Activated CD4-positive, alpha-beta T cell treated with anti-CD3 and anti-CD28 coated beads, Interleukin-2, amount 50 U/mL, for 16 hours (primary cell): ENCODE results near the gene OR5W2.
A peak's percentile ranks its signal among the peaks of the same experiment; 100 is the strongest.
"Not testable (repeated sequence)": the region's sequence is repeated elsewhere in the genome, so short reads cannot be mapped to it uniquely, and the experiment has no call there.

Source experiments
- DNase-seq: peaks from one replicate; pipeline ENCODE4 v3.0.0-alpha.2; 2020

OR5W2 gene

DNA sequence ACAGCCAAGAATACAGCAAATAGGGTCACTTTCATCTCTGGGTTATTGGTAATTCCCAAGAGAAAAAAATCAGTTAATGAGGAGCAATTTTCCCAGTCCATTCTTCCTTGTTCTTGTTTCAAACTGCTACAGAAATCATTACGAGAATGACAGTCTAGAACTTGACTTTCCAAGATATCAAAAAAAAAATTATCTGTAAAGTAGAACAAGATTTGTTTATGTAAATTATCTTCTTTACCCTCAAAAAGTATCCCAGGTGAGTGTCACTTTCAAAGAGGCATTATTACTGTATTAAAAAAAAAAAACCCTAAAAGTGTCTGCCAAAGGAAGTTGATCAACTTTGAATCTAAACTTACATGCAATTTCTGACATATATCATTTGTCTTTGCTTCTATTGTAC is at the start of gene OR5W2:
TSS of gene OR5W2 (minus strand) at position 101 of the 400 bp plus-strand sequence. CDS start at position 101, 0 bp downstream.
- DNase-seq: no peak

DNA sequence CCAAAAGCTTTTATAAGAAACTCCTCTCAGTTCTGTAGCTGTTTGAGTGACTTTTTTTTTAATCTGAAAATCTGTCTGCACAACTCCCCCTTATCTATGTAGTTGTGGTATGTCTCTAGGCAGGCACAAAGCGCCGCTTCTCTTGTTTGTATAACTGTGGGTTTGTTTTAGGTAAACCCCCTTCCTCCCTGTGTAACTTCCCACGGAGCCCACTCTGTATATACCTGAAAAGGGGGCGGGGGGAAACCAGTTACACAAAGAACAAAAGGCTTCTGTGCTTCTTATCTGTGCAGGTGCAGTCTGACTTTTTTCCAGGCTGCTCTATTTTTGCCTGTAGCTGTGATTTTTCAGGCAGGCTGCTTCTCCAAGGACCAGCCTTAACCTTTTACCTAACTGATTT is 42.1 kb upstream of the OR5W2 start:
- DNase-seq: no peak

DNA sequence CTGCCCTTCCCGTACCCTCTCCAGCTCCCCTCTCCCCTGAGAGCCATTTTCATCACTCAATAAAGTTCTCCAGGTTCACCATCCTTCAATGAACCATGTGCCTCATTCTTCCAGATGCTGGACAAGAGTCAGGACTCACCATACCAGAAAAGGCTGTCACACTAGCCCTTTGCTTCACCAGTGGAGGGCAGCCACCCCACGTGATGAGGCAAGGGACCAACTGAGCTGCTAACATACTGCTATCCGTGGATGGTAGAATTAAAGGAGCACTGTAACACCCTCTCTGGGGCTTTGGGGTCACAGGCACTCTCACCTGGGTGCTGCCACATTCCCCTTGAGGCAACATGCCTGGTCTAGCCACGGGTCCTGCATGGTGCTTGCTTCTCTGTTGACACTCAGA is 34.9 kb upstream of the OR5W2 start:
- DNase-seq: no peak

DNA sequence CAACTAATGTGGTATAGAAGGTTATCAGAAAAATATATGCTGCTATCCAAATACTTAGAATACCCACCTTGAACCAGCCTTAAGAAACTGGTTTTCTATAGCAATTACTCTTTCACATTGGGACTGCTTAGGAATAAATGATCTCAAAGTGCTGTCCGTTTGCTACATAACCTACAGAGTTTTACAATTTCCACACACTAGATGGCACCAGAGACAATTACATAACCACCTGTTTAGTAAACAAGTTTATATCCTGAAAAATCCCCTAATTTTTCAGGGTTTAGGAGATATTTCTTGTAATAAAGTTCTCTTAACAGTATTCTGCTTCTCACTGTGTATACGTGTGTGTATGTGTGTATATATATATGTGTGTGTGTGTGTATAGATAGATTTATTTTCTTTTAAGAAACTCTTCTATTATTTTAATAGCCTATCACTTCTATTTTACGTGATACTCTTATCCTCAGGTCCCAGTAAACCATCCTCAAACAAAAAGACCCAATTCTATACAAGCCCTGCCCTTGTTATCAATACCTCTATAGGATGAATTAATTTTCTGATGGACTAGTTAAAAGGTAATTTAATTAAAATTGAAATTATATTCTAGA is 28.5 kb upstream of the OR5W2 start:
- DNase-seq: peak; percentile 19

DNA sequence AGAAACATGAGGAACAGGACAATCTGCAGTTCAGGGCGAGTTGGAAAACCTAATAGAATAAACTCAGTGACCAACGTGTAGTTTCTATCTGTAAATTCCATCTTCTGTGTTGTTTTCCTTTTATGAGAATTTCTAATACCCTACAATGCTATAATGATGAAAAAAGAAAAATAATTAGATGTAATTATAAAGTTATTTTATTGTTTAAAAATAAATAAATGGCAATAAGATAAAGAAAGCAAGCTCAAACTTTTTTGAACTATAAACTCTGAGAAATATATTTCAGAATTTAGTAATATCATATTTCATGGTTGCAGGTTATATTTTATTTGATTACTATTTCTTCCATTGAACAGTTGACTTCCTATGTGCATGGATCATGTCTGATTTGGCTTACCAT is 21.9 kb upstream of the OR5W2 start, which contains the start of gene OR5I1:
TSS of gene OR5I1 (minus strand) at position 101 of the 400 bp plus-strand sequence. CDS start at position 101, 0 bp downstream.
- no peak for DNase-seq

DNA sequence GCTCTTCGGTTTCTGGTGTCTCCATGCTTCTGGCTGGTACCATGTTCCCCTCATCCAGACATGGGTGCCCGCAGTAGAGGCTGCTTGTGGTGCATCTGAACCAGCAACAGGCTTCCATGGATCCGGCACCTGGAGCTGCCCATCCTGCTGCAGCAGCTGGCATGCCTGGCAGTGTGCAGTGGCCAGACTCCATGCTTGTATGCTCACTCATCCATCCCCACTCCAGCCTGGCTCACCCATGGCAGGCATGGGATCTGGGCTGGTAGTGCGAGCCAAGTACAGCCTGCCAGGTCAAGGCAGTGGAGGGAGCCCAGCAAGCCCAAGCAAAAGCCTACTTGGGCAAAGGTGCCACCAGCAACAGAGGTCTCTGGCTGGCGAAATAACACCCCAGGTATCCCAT is 6.2 kb upstream of the OR5W2 start:
- DNase-seq: no peak

DNA sequence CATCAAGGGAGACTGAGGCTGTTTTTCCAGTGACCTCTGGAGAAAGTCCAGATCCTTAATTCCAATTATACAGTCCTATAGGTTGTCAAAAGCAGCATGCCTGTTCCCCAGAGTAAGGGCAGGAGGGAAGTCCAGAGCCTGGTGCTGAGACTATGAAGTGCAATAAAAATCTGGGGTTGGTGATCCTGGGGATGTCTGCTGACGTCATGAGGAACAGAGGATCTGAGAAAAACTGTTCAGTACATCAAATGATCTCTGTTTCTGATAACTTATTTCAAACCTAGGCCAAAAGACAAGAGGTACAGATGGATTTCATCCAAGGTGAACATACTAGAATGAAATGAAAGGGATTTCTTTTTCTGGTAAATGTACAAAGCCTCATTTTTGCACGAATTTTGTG is 12.1 kb downstream of the OR5W2 start:
- DNase-seq: no peak

DNA sequence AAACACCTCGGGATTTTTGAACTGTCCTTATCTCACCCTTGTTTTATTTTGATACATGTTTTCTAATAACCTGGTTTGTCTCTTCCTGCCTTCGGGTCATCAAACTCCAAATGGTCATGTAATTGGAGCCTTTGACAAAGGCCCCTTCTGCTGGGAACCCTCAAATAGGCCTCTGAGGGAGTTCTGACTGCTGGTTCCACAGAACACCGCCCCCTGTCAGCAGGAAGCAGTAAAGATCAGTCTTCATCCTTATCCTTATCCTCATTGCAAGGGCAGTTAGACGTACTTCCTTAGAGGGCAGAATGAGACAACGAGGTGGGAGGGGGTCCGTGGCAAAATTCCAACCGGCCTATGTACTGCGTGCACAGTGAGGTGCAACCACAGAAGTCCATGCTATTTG is 19.2 kb downstream of the OR5W2 start:
- no peak for DNase-seq

DNA sequence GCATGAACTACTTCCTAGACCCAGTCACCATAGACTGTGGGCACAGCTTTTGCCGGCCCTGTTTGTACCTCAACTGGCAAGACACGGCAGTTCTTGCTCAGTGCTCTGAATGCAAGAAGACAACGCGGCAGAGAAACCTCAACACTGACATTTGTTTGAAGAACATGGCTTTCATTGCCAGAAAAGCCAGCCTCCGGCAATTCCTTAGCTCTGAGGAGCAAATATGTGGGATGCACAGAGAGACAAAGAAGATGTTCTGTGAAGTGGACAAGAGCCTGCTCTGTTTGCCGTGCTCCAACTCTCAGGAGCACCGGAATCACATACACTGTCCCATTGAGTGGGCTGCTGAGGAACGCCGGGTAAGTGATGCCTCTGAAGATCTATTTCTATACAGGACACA is 28.9 kb downstream of the OR5W2 start:
- not testable (repeated sequence) for DNase-seq

DNA sequence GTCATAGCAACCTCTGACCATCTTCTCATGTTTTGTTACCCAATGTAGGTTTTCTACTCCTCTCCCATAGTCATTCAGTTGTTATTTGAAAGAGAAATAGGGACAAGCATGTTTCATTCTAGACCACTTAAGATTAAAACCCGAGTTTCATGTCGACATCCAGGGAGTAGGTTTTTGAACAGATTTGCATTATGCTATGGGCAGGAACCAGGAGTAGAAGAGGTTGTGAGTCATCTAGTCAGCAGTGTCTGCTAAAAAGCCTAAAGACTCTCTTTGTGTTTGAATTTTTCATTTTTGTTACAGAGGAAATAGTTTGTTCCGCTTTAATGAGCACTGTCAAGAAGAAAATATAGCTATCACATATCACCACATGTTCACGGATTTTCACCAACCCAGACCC is 29.4 kb downstream of the OR5W2 start:
- DNase-seq: not testable (repeated sequence)

DNA sequence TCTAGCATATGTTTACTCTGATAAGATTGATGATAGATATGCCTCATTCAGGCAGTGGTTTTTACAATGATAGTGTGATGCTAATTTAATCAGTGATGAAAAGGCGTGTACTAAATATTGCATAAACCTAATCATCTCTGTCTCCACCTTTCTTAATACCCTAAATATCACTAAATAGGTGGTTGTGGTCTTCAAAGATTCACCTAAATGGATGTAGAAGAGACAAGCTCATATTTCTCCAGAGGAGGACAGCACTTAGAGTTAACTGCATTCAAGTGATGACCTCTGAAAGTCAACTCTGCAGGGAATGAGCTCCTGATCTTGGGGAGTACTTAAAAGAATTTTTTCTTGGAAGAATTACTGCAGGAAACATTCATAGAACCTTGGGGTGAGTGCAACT is 31.4 kb downstream of the OR5W2 start, which contains the start of gene TRIM51:
TSS of gene TRIM51 (plus strand) at position 301 of the 400 bp plus-strand sequence. CDS start 2,132 bp downstream, outside the sequence.
- not testable (repeated sequence) for DNase-seq

DNA sequence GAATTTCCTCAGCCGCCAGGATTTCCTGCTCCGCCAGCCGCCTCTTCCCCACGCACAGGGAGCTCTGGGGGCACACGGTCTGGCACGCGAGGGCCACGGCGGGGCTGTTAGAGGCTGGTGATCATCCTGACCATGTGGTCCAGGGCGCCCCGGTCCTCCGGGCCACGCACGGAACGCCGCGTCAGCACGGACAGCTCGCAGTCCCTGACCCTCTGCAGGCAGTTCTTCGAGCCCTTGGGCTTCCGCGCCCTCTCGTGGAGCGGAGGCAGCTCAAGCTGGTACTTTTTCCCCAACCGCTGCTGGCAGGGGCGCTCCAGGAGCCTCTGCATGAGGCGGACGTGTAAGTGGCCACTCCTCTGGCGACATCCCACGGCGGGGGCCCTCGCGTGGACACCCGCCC is 41.2 kb downstream of the OR5W2 start:
- not testable (repeated sequence) for DNase-seq

DNA sequence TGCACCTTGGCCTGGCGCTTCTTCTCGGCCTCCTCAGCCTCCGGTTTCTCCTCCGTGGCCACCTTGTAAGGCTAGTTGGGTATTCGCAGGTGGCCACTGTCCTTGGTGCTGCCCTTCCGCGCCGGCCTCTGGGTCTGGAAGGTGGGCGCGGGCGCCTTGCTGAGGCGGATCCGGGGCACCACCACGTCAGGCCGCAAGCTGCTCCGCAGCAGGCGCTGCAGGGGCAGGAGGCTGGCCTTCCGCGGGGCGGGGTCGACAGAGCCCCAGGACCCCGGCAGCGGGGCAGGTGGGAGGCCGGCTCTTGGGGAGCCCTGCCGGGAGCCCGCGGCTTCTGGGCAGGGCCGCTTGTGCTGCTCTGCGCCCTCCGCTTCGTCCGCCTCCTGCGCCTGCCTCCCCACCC is 41.7 kb downstream of the OR5W2 start:
- DNase-seq: not testable (repeated sequence)

DNA sequence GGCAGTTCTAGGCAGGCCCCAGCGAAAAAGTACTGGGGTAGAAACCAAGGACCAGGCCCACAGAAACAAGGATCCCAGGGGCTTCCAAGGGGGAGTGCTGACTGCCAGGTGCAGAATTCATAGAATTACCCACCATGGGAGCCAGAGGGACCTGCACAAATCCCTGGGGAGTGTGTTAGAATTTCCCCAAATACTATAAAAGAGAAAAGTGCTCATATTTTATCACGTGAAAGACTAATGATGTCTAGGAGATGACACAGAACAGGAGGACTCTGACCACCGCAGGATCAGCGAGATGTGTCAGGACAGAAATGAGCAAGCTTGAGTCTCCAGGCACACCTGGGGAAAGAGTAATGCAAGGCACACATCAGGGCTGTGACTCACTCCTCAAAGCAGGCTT is 47.0 kb downstream of the OR5W2 start:
- not testable (repeated sequence) for DNase-seq
